Activated CD4-positive, alpha-beta T cell treated with anti-CD3 and anti-CD28 coated beads for 36 hours (primary cell): Measurements from ENCODE around the gene NOP9. TPM values are rescaled to one million over a fixed set of nuclear protein-coding genes. Genes with fewer than 3 reads are reported as not detected.
"Not testable (repeated sequence)": the region's sequence is repeated elsewhere in the genome, so short reads cannot be mapped to it uniquely, and the experiment has no call there.

Experiments used
- ATAC-seq: fragments of 200-7000 bp; cut with Tn5 transposase; one replicate; pipeline ENCODE4 v1.10.0; 2021; ENCODE audit warnings: mild to moderate bottlenecking, moderate library complexity
- CTCF ChIA-PET: fragments of 350-600 bp; sonication (Branson Sonifier 250); formaldehyde crosslinking; loops from one replicate; lab custom pipeline; 2021; ENCODE audit warnings: antibody characterized with exemption; lab: Charles Lee
- POLR2A ChIA-PET: fragments of 350-600 bp; sonication (Branson Sonifier 250); formaldehyde crosslinking; loops from one replicate; lab custom pipeline; 2021; ENCODE audit warnings: antibody characterized with exemption, inconsistent platforms; lab: Charles Lee
- DNase-seq: peaks from one replicate; pipeline ENCODE4 v3.0.0-alpha.2; 2020
- H3K27ac Mint-ChIP-seq: one replicate; pipeline ENCODE4 v1.8.0; 2021; ENCODE audit warnings: mixed read lengths
- H3K27me3 Mint-ChIP-seq: one replicate; pipeline ENCODE4 v1.8.0; 2021; ENCODE audit warnings: mixed read lengths
- H3K36me3 Mint-ChIP-seq: one replicate; pipeline ENCODE4 v1.8.0; 2021; ENCODE audit warnings: low read depth, mixed read lengths
- H3K4me1 Mint-ChIP-seq: one replicate; pipeline ENCODE4 v1.8.0; 2021; ENCODE audit warnings: mixed read lengths
- H3K4me3 Mint-ChIP-seq: one replicate; pipeline ENCODE4 v1.8.0; 2021; ENCODE audit warnings: mild to moderate bottlenecking, moderate library complexity, mixed read lengths
- H3K9me3 Mint-ChIP-seq: one replicate; pipeline ENCODE4 v1.8.0; 2021; ENCODE audit warnings: low read depth, mixed read lengths
- intact Hi-C, 2 experiments: fragments of 100-400 bp; cut with DNase I in 1 of 2; cut with micrococcal nuclease in 1 of 2; formaldehyde crosslinking; loops; one replicate each; pipeline versions ENCODE4 v1.14.2 to v1.15.1; 2022 to 2024; cut with DNase I, micrococcal nuclease
- total RNA-seq, 2 experiments: library from RNA; stranded (reverse); gene quantifications; one replicate each; pipeline ENCODE4 v1.2.3, GENCODE V29; 2021

NOP9 gene
- total RNA-seq, 2 experiments from 2014 or later = 24.4 to 32.5 TPM

- ATAC-seq, H3K27ac Mint-ChIP-seq, intact Hi-C loops, H3K9me3 Mint-ChIP-seq, POLR2A ChIA-PET, H3K36me3 Mint-ChIP-seq, H3K4me3 Mint-ChIP-seq: not testable (repeated sequence)
- peaks cover 18% of the 10 kb centered on the region for H3K4me1 Mint-ChIP-seq
- H3K27me3 Mint-ChIP-seq = peaks cover 18% of the 10 kb centered on the region
- CTCF ChIA-PET = interaction anchor here (0.6 to 3.7 kb wide), 4 partner anchors 12 to 104 kb away, joined by 3 to 22 read pairs (median 6); partner anchors contain the start of gene CIDEB
- DNase-seq = peak; percentile 42
These were observed 28.3 kb downstream of the NOP9 start for GRCh38 chr14:24327914-24328313.

GRCh38 chr14:24329073-24329663 is 29.5 kb downstream of the NOP9 start:
- POLR2A ChIA-PET = no interaction called here
- intact Hi-C loops = no loop called here
- no peak for ATAC-seq

GRCh38 chr14:24329736-24330135 is 30.1 kb downstream of the NOP9 start:
- peaks cover 24% of the 10 kb centered on the region for H3K4me1 Mint-ChIP-seq

More at GRCh38 chr14:24329073-24329663, 29.5 kb downstream of the NOP9 start:
- no peaks in the 10 kb centered on the region for H3K36me3 Mint-ChIP-seq
- H3K4me3 Mint-ChIP-seq = no peak overlapping the region
- DNase-seq = no peak
- no peak overlapping the region for H3K27ac Mint-ChIP-seq
- H3K4me1 Mint-ChIP-seq = peaks cover 22% of the 10 kb centered on the region
- CTCF ChIA-PET = interaction anchor here (0.6 to 3.7 kb wide), 8 partner anchors 11 to 103 kb away, joined by 3 to 22 read pairs (median 4); partner anchors contain the start of genes CIDEB, DHRS1 and NOP9
- no peaks in the 10 kb centered on the region for H3K9me3 Mint-ChIP-seq
- peaks cover 19% of the 10 kb centered on the region for H3K27me3 Mint-ChIP-seq

GRCh38 chr14:24330973-24331674 is 31.5 kb downstream of the NOP9 start:
- no peak for ATAC-seq
- POLR2A ChIA-PET = interaction anchor here (1.0 to 2.4 kb wide), 2 partner anchors 99 to 100 kb away, joined by 3 to 15 read pairs; partner anchors contain the start of gene KHNYN
- H3K4me1 Mint-ChIP-seq = peaks cover 29% of the 10 kb centered on the region

More at GRCh38 chr14:24329736-24330135, 30.1 kb downstream of the NOP9 start:
- Mint-ChIP-seq H3K27me3 (peaks cover 21% of the 10 kb centered on the region), H3K36me3 (no peaks in the 10 kb centered on the region), H3K9me3 (no peaks in the 10 kb centered on the region), H3K27ac (no peak overlapping the region), H3K4me3 (no peak overlapping the region)
- DNase-seq (peak; percentile 70), ATAC-seq (peak; percentile 40)
- intact Hi-C loops = no loop called here
- CTCF ChIA-PET = interaction anchor here (0.6 to 3.7 kb wide), 8 partner anchors 10 to 102 kb away, joined by 3 to 22 read pairs (median 4); partner anchors contain the start of gene CIDEB
- POLR2A ChIA-PET = no interaction called here

GRCh38 chr14:24331731-24332267 is 32.1 kb downstream of the NOP9 start:
- ATAC-seq (no peak), DNase-seq (peak; percentile 33)
- Mint-ChIP-seq H3K27ac (peak overlapping the region; percentile 29), H3K9me3 (no peaks in the 10 kb centered on the region), H3K36me3 (peaks cover 8% of the 10 kb centered on the region), H3K4me3 (peak overlapping the region; percentile 53), H3K27me3 (peaks cover 24% of the 10 kb centered on the region), H3K4me1 (peaks cover 29% of the 10 kb centered on the region)
- intact Hi-C loops = loop anchor here in 1 of 2 experiments (1.0 to 2.0 kb wide), 4 partner anchors 20 to 341 kb away; partner anchors contain the start of genes LTB4R, MDP1 and TINF2
- ChIA-PET POLR2A (interaction anchor here (1.0 to 2.4 kb wide), 2 partner anchors 100 to 103 kb away, joined by 4 to 15 read pairs; no protein-coding TSS in a partner anchor), CTCF (interaction anchor here (0.7 to 5.0 kb wide), 29 partner anchors 8 to 146 kb away, joined by 3 to 201 read pairs (median 5); partner anchors contain the start of genes CBLN3, CHMP4A, CIDEB and IPO4)

More at GRCh38 chr14:24330973-24331674, 31.5 kb downstream of the NOP9 start:
- Mint-ChIP-seq H3K9me3 (no peaks in the 10 kb centered on the region), H3K27ac (no peak overlapping the region), H3K36me3 (peaks cover 3% of the 10 kb centered on the region), H3K27me3 (peaks cover 26% of the 10 kb centered on the region), H3K4me3 (no peak overlapping the region)
- DNase-seq = no peak
- intact Hi-C loops = no loop called here
- CTCF ChIA-PET = interaction anchor here (0.6 to 5.0 kb wide), 14 partner anchors 13 to 184 kb away, joined by 3 to 201 read pairs (median 6); partner anchors contain the start of genes CBLN3, CHMP4A, CIDEB and KHNYN

- H3K4me1 Mint-ChIP-seq = peaks cover 27% of the 10 kb centered on the region
- H3K27me3 Mint-ChIP-seq = peaks cover 24% of the 10 kb centered on the region
- peak; percentile 82 for ATAC-seq
- H3K27ac Mint-ChIP-seq = peak overlapping the region; percentile 29
- ChIA-PET CTCF (interaction anchor here (0.7 to 5.0 kb wide), 40 partner anchors 8 to 224 kb away, joined by 3 to 201 read pairs (median 6); partner anchors contain the start of genes CBLN3, CIDEB, IPO4 and KHNYN), POLR2A (interaction anchor here (0.6 to 2.4 kb wide), 6 partner anchors 34 to 105 kb away, joined by 3 to 15 read pairs (median 4); partner anchors contain the start of gene TINF2)
- peak overlapping the region; percentile 53 for H3K4me3 Mint-ChIP-seq
- intact Hi-C loops = loop anchor here in 1 of 2 experiments (1.0 to 2.0 kb wide), 4 partner anchors 21 to 340 kb away; partner anchors contain the start of genes LTB4R, MDP1 and TINF2
- H3K9me3 Mint-ChIP-seq = no peaks in the 10 kb centered on the region
- peak; percentile 91 for DNase-seq
- peaks cover 8% of the 10 kb centered on the region for H3K36me3 Mint-ChIP-seq
These were observed 32.8 kb downstream of the NOP9 start for GRCh38 chr14:24332268-24332993.

- Mint-ChIP-seq H3K4me1 (peaks cover 31% of the 10 kb centered on the region), H3K4me3 (peak within 1 kb of the TSS; percentile 38), H3K27ac (no peak within 1 kb of the TSS), H3K36me3 (peaks cover 8% of the 10 kb centered on the region), H3K9me3 (no peaks in the 10 kb centered on the region), H3K27me3 (peaks cover 24% of the 10 kb centered on the region)
- DNase-seq (peak; percentile 46), ATAC-seq (no peak)
- ChIA-PET POLR2A (interaction anchor here (2.2 kb wide), 1 partner anchor 96 kb away, joined by 31 read pairs; the partner anchor contains the start of gene KHNYN), CTCF (interaction anchor here (0.7 to 5.0 kb wide), 18 partner anchors 10 to 102 kb away, joined by 3 to 201 read pairs (median 11); partner anchors contain the start of genes CBLN3, KHNYN and LTB4R)
- intact Hi-C loops = loop anchor here in 1 of 2 experiments (1.0 to 2.0 kb wide), 2 partner anchors 32 to 102 kb away; no protein-coding TSS in a partner anchor
These were observed 35.0 kb downstream of the NOP9 start, which contains the start of gene ADCY4 for GRCh38 chr14:24334431-24335291. ADCY4 (minus strand) TSS chr14:24335071; CDS start chr14:24334652, 419 bp downstream.

GRCh38 chr14:24335461-24336171 is 36.0 kb downstream of the NOP9 start:
- Mint-ChIP-seq H3K4me3 (no peak overlapping the region), H3K9me3 (no peaks in the 10 kb centered on the region), H3K36me3 (peaks cover 8% of the 10 kb centered on the region), H3K27me3 (peaks cover 19% of the 10 kb centered on the region), H3K4me1 (peaks cover 37% of the 10 kb centered on the region), H3K27ac (no peak overlapping the region)
- ATAC-seq (no peak), DNase-seq (no peak)
- ChIA-PET CTCF (interaction anchor here (0.6 to 7.6 kb wide), 8 partner anchors 26 to 723 kb away, joined by 3 to 76 read pairs (median 5); partner anchors contain the start of genes CBLN3 and KHNYN), POLR2A (interaction anchor here (0.6 to 1.4 kb wide), 2 partner anchors 96 to 120 kb away, joined by 3 to 5 read pairs; no protein-coding TSS in a partner anchor)
- intact Hi-C loops = loop anchor here in 1 of 2 experiments (2.0 kb wide), 1 partner anchor 31 kb away; no protein-coding TSS in a partner anchor
